ENCODE measurements around the gene CIAO2B.

- no peak for TF ChIP-seq CTCF (IDR thresholded peaks at IDR 0.05; ENCODE audit: low read length)
- TF ChIP-seq EZH2 (IDR thresholded peaks at IDR 0.05; ENCODE audit: borderline replicate concordance, low read length): no peak
Measured at GRCh38 chr16:66904846-66905632, 29.2 kb downstream of the CIAO2B start.

Data from OCI-LY1 (cell line).